HFF-Myc (cell line): Measurements from ENCODE around the gene MAST4.

Experiments
- DNase-seq: peaks from one replicate; pipeline ENCODE4 v3.0.0-alpha.2; 2011; ENCODE audit warnings: low read depth; ENCODE audit errors: extremely low read depth
- H3K4me3 ChIP-seq: replicated peaks from 2 replicates; pipeline ENCODE4 v1.5.1; 2011; ENCODE audit warnings: low read depth, mild to moderate bottlenecking, control low read depth, low read length
- CTCF ChIP-seq: IDR thresholded peaks from 2 replicates; pipeline ENCODE4 v1.5.1; 2012; ENCODE audit warnings: mild to moderate bottlenecking, low read depth, low read length, control low read depth; ENCODE audit errors: missing control alignments

The MAST4 gene

GRCh38 chr5:66969963-66970362 lies 373.8 kb downstream of the MAST4 start:
- TF ChIP-seq CTCF = no peak
- DNase-seq = no peak
- no peak overlapping the region for H3K4me3 ChIP-seq

DNA sequence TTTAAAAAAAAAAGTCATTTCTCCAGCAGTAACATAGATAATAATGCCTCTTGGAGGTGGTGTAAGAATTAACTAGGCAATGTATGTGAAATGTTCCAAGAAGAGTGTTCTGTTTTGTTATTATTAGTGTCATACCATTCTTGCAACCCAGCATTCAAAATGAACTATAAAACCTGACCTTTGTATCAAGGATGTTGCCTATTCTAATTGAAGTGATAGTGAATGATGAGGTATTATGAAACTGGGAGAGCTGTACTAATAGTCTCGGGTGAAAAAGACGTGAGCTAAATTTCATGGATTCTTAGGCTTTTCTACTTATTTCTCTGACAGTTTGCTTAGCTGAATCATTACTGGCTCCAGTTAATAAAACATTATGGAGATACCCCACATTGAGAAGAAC lies 375.8 kb downstream of the MAST4 start:
- H3K4me3 ChIP-seq = no peak overlapping the region
- DNase-seq = no peak
- TF ChIP-seq CTCF = no peak

DNA sequence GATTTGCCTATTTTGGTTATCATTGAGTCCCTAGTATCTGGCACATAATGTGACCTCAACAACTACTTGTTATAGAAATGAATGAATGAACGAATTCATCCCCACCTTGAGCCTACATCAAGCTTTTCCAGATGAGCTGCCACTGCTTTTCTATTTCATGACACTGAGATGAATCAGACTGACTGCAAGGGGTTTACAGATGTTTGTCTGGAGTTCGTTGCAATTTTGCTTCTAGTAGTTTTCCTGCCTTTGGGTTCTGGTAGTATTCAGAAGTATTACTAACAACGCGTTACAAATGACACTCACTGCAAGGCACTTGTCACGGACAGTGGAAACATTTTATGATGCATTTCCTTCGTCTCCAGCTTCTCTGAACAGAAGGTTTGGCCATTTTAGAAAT lies 378.1 kb downstream of the MAST4 start:
- TF ChIP-seq CTCF = no peak
- DNase-seq = no peak
- no peak overlapping the region for H3K4me3 ChIP-seq

DNA sequence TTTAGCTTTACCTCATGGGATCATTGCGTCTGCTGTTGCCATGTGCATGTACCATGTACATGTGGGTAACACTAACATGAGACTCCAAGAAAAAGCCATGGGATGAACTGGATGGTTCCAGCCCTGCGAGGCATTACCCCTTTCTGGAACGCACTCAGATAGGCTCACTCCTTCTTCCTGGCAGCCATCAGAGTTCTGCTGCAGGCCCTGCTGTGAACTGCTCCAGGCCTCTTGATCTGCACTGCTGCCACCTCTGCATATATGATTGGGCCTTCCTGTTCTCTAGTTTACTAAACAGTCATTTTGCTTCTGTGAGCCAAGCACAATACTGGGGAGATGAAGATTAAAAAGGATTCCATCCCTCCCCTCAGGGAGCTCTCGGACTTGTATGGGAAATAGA lies 379.9 kb downstream of the MAST4 start:
- H3K4me3 ChIP-seq = no peak overlapping the region
- no peak for TF ChIP-seq CTCF
- DNase-seq = no peak

GRCh38 chr5:66979738-66980137 lies 383.5 kb downstream of the MAST4 start:
- DNase-seq = no peak
- no peak overlapping the region for H3K4me3 ChIP-seq
- no peak for TF ChIP-seq CTCF

DNA sequence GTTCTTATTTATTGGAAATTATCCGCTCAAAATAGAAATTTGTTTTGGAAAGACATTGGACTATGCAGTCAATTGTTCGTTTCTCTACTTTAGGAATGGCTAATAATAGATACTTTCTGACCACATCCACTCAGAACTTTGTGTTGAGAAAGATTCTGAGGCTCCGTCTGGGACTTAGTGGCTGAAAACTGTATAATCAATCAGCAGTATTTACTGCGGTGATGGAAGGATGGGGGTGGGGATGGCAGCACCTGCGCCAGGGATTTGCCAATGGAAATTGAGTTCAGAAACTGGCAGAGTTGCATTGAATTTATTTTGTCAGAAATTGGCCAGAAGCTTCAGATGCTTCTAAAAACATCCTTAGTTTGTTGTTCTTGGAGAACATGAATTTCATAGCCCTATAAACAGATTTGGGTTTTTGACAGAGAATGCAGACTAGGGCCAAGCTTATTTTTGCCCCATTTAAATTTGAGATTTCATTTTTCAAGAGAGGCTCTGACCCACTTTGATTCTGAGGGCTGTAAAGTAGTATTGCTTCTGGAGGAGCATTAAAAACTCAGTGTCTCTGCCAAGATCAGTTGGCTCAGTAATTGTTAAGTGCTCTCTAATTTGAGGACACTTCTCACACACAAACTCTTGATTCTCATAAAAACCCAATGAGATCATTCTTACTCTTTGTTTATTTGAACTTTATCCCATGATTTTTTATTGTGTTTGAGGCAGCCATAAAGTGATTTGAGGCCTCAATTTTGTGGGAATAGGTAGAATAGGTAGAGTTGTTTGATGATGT lies 385.3 kb downstream of the MAST4 start:
- no peak overlapping the region for H3K4me3 ChIP-seq
- no peak for TF ChIP-seq CTCF
- DNase-seq = no peak

DNA sequence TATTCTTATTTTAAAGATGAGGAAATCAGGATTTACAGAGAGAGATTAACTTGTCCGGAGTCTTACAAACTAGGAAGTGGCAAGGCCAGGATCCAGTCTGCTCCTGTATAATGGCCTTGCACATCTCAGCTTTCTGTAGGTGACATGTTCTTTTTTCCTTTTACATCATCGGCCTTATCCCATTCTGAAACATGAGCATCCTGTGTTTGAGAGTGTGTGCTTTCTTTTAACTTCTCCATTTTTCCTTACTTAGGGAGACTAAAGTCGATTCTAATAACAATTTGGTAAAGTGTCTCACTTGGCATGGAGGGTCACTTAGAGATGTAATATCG lies 385.8 kb downstream of the MAST4 start:
- H3K4me3 ChIP-seq = no peak overlapping the region
- TF ChIP-seq CTCF = no peak
- no peak for DNase-seq
